Gastroesophageal sphincter (tissue), 3 donors: ENCODE measurements around the gene LAMB4.

Experiments used
- EP300 ChIP-seq: sonication (generic); formaldehyde crosslinking; IDR thresholded peaks from one replicate; pipeline ENCODE4 v1.6.1; 2017; ENCODE audit warnings: antibody characterized with exemption, mild to moderate bottlenecking
- POLR2AphosphoS5 ChIP-seq: sonication (generic); formaldehyde crosslinking; IDR thresholded peaks from one replicate; pipeline ENCODE4 v1.6.1; 2017; ENCODE audit warnings: antibody characterized with exemption
- TF ChIP-seq, protein P1 (sequence below), 4 experiments: fragments of 200-600 bp in 2 of 4; fragments of 450-650 bp in 2 of 4; sonication (generic) in 1 of 4; IDR thresholded peaks; one replicate each; pipeline ENCODE4 v1.5.1; 2017 to 2019; ENCODE audit warnings: antibody characterized with exemption in 4 of 4, mild to moderate bottlenecking in 2 of 4, moderate library complexity in 2 of 4

DNA sequence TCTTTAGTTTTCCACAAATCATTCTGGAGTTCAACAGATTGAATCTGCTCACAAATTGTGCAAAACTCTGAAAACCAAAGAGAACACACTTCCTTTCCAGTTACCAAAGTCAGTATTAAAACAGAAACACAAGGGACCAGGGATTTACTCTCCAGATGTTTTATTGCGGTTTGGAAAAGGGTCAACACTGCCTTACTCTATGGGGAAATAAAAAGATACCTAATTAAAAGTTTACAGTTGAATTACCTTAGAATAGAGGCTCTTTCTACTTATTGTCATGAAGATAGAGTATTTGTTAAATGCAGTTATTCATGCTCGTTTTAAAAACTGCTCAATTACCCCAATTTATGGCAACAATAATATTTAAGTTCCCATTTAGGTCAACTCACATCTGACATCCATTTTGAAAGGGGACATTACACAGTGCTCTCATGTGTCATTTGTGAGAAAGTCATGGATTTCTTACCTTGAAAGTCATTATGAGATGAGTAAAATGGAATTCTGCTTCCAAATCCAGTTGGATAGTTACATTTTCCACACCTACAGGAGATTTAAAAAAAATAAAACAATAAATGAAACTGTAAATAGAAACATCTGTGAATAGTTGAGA lies 135.6 kb downstream of the LAMB4 start:
- no peak for TF ChIP-seq POLR2AphosphoS5
- TF ChIP-seq, protein P1, sequence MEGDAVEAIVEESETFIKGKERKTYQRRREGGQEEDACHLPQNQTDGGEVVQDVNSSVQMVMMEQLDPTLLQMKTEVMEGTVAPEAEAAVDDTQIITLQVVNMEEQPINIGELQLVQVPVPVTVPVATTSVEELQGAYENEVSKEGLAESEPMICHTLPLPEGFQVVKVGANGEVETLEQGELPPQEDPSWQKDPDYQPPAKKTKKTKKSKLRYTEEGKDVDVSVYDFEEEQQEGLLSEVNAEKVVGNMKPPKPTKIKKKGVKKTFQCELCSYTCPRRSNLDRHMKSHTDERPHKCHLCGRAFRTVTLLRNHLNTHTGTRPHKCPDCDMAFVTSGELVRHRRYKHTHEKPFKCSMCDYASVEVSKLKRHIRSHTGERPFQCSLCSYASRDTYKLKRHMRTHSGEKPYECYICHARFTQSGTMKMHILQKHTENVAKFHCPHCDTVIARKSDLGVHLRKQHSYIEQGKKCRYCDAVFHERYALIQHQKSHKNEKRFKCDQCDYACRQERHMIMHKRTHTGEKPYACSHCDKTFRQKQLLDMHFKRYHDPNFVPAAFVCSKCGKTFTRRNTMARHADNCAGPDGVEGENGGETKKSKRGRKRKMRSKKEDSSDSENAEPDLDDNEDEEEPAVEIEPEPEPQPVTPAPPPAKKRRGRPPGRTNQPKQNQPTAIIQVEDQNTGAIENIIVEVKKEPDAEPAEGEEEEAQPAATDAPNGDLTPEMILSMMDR (IDR thresholded peaks at IDR 0.05): no peak
- no peak for TF ChIP-seq EP300
